HG03039 (cell line): ENCODE measurements around the gene RGS19.

Source experiments
- ATAC-seq: cut with Tn5 transposase; IDR thresholded peaks from one replicate; pipeline ENCODE4 v1.9.1; 2021; ENCODE audit warnings: mild to moderate bottlenecking, moderate library complexity; ENCODE audit not compliant: unreplicated experiment

Gene RGS19

GRCh38 chr20:64077876-64078551 lies 1.3 kb downstream of the RGS19 start:
- no peak for ATAC-seq

GRCh38 chr20:64077541-64077875 lies 1.8 kb downstream of the RGS19 start:
- ATAC-seq: no peak

- ATAC-seq: no peak
These were observed 2.2 kb downstream of the RGS19 start for GRCh38 chr20:64077094-64077493.

- no peak for ATAC-seq
These were observed 3.0 kb downstream of the RGS19 start for GRCh38 chr20:64076061-64076997.

GRCh38 chr20:64075556-64075955 lies 3.8 kb downstream of the RGS19 start:
- ATAC-seq: no peak

- no peak for ATAC-seq
These were observed 4.4 kb downstream of the RGS19 start for GRCh38 chr20:64074963-64075362.

GRCh38 chr20:64074184-64074789 lies 5.0 kb downstream of the RGS19 start:
- no peak for ATAC-seq

- no peak for ATAC-seq
These were observed 5.7 kb downstream of the RGS19 start for GRCh38 chr20:64073476-64074183.

GRCh38 chr20:64072498-64073063 lies 6.7 kb downstream of the RGS19 start:
- ATAC-seq: no peak

GRCh38 chr20:64071341-64072332 lies 7.7 kb downstream of the RGS19 start:
- no peak for ATAC-seq

GRCh38 chr20:64070244-64070993 lies 8.9 kb downstream of the RGS19 start:
- no peak for ATAC-seq

- no peak for ATAC-seq
These were observed 9.6 kb downstream of the RGS19 start for GRCh38 chr20:64069614-64070243.

- no peak for ATAC-seq
These were observed 10.1 kb downstream of the RGS19 start for GRCh38 chr20:64069209-64069613.

GRCh38 chr20:64068386-64069208 lies 10.7 kb downstream of the RGS19 start:
- no peak for ATAC-seq

- no peak for ATAC-seq
These were observed 11.5 kb downstream of the RGS19 start for GRCh38 chr20:64067733-64068307.

- ATAC-seq: no peak
These were observed 12.2 kb downstream of the RGS19 start for GRCh38 chr20:64067005-64067632.

- ATAC-seq: no peak
These were observed 13.4 kb downstream of the RGS19 start for GRCh38 chr20:64065974-64066343.
